ENCODE data around the gene DBNDD2.

DBNDD2 gene

DNA sequence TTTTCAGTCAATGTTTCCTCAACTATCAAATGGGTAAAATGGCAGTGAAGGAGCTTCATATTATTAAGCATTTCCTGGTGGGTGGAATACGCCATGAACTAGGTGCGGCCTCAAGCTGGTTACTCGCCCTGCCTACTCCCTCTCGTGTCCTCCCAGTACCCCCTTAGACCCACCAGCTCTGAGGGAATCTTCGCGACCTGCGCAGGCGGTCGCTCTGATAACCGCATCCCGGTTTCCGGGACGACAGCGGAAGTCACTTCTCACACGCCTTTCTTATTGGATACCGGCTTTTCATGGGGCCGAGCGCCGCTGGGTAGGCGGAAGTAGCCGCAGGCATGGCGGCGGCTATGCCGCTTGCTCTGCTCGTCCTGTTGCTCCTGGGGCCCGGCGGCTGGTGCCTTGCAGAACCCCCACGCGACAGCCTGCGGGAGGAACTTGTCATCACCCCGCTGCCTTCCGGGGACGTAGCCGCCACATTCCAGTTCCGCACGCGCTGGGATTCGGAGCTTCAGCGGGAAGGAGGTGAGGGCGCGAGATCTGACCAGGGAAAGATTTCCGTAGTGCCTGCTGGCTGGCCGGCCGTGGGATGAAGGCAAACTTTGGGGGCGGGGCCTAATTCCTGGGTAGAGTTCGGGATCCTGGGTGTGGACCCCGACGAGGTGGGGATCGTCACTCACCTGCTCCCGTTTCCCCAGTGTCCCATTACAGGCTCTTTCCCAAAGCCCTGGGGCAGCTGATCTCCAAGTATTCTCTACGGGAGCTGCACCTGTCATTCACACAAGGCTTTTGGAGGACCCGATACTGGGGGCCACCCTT lies 7.9 kb downstream of the DBNDD2 start, which contains the start of gene PIGT:
Gene PIGT, plus strand, starts transcription at position 320 of the 816 bp plus-strand sequence. Its CDS starts 16 bp downstream, at position 336.
- DNase-seq (ENCODE audit: low read depth): peak; percentile 81

DNA sequence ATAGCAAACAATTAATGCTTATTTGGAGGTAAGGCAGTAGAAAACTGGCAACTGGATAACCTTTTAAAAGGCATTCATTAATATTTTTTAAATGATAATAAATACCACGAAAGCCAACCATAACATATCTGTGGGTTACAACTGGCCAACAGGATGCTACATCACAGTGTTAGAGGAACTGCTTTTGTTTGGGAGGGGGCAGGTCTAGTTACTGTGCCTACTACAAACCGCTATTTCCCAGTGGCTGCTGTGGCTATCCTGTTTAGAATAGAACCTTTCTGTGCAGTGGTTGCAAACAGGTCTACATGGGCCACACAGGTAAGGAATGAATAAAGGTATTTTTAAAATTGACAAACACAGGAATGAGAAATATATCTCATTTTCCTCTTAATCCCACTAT lies 8.8 kb downstream of the DBNDD2 start:
- no peak for DNase-seq (ENCODE audit: low read depth)

DNA sequence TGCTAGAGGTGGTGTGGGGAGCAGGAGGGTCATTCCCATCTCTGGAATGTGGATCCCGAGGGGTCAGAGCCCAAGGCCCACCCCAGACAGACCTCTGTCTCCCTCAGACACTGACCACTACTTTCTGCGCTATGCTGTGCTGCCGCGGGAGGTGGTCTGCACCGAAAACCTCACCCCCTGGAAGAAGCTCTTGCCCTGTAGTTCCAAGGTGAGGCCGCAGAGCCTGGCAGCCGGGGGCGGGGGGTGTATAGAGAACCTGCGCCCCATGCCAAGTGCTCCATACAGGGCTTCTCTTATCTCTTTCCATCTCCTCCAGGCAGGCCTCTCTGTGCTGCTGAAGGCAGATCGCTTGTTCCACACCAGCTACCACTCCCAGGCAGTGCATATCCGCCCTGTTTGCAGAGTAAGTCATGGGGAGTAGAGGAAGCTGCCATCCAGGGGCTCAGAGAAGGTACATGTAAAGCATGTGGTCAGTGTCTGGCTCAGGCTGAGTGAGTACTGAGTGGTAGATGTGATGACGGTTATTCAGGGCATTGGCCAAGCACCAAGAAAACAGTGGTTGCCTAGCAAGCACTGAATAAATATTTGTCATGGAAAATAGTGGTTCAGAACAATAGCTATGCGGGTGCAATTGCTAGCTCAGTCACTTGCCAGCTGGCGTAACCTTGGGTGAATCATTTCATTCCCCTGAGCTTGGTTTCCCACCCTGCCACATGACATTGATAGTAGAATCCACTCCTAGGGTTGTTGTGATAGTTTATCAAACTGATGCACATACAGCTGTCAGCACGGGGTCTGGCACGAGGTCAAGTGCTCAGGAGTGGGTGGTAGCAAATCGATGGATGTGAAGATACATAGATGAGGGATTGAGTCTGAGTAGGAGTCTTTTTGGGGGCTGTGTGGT lies 11.4 kb downstream of the DBNDD2 start:
- peak; percentile 8 for DNase-seq (ENCODE audit: low read depth)

DNA sequence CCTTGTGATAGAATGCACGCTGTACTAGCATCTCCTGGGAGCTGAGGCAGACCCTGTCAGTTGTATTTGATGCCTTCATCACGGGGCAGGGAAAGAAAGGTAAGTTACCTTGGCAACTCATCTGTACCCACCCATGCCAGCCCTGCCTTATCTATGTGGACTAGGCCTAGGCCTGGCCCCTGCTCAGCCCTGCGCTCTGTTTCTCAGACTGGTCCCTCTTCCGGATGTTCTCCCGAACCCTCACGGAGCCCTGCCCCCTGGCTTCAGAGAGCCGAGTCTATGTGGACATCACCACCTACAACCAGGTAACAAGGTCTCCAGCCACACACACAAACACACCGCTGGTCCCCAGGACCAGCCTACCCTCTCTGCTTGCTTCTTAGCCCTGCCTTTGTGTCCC lies 12.0 kb downstream of the DBNDD2 start:
- no peak for DNase-seq (ENCODE audit: low read depth)

DNA sequence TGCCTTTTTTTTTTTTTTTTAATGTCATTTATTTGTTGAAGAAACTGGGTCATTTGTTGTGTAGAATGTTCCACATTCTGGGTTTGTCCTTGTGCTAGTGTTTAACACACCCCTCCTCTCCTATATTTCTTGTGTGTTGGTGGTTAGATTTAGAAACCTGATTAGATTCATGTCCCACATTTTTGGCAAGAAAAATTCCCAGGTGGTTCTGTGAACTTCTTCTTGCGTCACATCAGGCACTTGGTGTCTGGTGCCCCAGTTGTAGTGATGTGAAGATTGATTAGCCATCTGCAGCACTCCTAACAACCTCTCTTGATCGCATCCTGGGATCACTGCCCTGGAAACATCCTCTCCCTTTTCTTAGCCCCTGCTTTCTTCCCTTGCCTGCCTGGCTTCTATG lies 15.6 kb downstream of the DBNDD2 start:
- no peak for DNase-seq (ENCODE audit: low read depth)

DNA sequence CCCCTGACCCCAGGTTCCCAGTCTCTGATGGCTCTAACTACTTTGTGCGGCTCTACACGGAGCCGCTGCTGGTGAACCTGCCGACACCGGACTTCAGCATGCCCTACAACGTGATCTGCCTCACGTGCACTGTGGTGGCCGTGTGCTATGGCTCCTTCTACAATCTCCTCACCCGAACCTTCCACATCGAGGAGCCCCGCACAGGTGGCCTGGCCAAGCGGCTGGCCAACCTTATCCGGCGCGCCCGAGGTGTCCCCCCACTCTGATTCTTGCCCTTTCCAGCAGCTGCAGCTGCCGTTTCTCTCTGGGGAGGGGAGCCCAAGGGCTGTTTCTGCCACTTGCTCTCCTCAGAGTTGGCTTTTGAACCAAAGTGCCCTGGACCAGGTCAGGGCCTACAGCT lies 17.5 kb downstream of the DBNDD2 start:
- DNase-seq (ENCODE audit: low read depth): no peak

DNA sequence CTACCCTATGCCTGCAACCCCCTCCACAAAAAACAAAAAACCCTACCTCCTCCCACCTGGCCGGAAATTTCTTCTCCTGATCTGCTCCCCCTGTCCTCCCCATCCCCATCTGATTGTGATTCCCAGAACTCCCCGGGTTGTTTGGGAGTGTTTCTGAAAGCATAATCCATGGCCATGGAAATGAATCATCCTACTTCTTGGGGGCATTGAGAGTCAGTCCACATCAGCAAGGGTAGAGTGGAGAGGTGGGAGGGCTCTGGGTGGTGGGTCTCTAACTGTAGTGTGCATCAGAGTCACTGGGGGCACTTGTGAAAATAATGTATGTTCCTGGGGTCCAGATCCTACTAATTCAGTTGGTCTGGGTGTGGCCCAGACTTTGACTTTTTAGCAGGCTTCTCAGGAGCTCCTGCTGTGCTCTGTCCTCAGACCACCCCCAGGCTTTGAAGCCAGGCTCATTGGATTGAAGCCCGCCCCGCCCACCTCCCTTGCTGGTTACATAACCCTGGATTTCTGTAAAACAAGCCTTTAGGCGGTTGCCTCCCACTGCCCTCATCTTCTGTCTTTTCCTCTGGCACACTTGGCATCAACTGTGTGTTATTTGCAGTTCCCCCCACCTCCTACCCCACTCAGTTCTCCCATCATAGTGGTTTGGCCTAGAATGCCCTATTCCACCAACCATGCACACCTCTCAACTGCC lies 18.4 kb downstream of the DBNDD2 start:
- DNase-seq (ENCODE audit: low read depth): no peak

DNA sequence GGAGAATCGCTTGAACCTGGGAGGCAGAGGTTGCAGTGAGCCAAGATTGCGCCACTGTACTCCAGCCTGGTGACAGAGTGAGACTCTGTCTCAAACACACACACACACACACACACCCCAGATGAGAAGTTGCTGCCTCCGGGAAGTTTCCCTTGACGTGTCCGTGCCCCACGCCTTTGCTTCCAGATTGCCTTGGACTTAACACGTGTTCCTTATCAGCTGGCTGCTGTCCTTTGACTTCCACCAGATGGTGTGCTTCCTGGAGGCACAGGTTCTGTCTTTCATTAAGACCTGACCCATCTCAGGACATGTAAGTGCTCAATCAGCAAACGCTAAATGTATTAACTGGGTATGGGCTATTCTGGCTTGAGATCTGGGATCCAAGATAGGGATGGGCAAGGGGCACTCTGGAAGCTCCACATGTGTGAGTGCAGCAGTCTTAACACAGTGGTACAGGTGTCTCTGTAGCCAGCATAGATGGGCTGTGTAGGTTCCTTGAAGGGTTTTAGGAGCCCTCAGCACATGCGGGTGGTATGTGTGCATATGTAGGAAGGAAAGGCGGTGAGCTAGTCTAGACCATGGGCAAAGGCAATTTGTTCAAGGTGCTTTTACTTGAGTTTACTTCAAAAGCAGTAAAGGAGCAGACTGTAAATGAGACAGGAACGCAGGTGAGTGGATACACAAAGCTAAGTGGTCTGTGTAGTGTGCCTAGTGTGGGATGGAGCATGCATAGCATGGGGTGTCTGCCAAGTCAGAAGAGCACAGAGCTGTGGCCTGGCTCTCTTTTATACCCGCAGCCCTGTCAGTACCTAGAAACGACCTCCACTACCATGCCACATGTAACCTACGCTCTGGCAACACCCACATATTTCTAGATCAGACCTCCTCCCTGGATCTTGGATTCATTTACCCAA lies 19.4 kb downstream of the DBNDD2 start:
- no peak for DNase-seq (ENCODE audit: low read depth)

DNA sequence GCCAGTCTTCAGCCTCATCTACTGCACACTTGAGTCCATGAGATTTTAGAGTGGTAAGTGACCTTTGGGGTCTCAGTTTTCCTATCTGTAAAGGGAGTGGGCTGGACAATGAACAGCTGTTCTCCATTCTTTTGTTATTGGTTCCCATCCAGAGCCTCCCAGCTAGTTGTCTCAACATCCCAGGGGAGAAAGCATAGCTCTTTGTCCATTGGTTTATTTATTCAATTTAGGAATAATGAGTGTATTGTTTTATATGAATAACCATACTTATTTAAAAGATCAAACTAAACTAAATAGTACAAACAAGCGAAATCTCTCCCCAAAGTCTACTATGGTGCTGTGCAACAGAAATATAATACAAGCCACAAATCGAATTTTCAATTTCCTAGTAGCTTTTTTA lies 21.5 kb downstream of the DBNDD2 start:
- DNase-seq (ENCODE audit: low read depth): no peak

DNA sequence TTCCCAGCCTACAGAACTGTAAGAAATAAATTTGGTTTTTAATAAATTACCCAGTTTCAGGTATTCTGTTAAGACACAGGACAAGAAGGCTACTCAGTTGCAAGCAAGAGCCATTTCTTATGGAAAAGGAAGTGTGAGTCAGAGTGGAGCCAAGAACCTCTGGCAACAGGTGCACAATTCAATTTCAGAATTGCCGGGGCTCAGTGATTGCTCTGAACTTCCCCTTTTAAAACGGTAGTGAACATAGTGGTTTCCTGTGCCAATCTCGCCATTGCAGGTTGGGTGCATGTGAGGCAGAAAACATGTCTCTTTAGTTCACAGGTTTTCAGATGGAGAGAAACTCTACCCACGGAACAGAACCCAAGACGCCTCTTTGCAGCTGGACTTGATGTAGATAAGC lies 24.2 kb downstream of the DBNDD2 start:
- no peak for DNase-seq (ENCODE audit: low read depth)

DNA sequence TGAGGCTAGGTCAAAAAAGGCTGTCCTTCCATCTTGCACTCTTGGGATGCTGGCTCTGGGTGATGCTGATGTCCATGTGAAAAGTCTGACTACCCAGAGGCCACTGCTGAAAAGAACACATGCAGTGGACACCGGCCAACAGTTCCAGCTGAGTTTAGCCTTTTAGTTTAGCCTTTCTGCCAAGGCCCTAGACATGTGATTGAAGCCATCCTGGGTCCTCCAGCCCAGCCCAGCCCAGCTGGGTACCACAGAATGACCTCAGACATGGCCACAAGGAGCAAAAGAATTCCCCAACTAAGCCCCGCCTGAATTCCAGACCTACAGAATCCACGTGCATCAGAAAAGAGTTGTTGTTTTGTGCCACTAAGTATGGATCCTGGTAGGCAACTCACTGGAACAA lies 25.2 kb downstream of the DBNDD2 start:
- DNase-seq (ENCODE audit: low read depth): no peak

DNA sequence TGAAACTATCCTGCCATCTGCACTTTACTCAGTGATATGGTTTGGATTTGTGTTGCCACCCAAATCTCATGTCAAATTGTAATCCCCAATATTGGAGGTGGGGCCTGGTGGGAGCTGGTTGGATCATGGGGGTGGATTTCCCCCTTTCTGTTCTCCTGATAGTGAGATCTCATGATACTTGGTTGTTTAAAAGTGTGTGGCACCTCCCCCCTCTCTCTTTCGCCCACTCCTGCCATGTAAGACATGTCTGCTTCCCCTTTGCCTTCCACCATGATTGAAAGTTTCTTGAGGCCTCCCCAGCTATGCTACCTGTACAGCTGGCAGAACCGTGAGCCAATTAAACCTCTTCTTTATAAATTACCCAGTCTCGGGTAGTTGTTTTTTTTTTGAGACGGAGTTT lies 25.9 kb downstream of the DBNDD2 start:
- DNase-seq (ENCODE audit: low read depth): no peak

DNA sequence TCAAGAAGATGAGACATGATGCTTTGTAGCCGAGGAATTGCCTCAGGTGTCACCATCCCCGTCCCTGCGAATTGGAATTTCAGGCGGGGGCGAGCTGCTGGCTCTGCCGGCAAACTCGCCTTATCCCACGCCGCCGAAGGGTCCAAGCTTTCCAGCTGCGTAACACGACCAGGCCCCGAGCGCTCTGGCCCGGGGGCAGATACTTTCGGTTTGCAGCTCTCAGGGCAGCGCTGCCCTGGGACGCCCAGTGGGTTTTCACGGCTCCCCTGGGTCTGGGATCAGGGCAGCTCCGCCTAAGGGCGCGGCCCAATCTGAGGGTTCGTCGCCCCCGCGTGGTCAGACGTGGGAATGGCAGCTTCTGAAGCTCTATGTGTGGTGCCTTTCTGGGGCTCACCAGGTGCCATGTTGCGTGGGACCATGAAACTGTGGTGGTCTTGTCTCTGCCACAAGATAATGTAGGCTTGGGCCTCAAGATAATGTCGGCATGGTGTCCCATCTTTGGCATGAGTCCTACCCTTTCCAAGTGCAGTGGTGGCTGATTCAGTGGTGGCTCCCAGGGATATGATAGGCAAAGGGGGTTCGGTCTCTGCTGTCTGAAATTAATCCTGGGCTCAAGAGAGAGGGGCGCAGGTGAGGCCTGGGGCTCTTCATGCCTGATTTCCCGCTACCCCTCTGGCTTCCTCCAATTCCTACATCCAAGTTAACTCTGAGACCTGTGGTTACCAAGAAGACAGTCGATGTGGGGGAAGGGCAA lies 28.8 kb downstream of the DBNDD2 start:
- DNase-seq (ENCODE audit: low read depth): peak; percentile 80

DNA sequence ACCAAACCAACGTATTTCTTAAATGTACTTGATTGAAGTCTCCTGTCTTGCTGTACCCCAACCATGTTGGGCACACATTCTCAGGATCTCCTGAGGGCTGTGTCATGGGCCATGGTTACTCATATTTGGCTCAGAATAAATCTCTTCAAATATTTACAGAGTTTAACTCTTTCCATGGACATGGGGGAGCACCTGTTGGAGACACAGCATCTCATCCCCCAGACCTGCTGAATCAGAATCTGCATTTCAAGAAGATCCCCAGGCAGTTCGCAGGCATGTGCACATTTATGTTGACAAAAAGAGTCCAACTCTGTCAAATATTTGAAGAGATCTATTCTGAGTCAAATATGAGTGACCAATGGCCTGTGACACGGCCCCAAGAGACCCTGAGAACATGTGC lies 32.3 kb downstream of the DBNDD2 start:
- no peak for DNase-seq (ENCODE audit: low read depth)

DNA sequence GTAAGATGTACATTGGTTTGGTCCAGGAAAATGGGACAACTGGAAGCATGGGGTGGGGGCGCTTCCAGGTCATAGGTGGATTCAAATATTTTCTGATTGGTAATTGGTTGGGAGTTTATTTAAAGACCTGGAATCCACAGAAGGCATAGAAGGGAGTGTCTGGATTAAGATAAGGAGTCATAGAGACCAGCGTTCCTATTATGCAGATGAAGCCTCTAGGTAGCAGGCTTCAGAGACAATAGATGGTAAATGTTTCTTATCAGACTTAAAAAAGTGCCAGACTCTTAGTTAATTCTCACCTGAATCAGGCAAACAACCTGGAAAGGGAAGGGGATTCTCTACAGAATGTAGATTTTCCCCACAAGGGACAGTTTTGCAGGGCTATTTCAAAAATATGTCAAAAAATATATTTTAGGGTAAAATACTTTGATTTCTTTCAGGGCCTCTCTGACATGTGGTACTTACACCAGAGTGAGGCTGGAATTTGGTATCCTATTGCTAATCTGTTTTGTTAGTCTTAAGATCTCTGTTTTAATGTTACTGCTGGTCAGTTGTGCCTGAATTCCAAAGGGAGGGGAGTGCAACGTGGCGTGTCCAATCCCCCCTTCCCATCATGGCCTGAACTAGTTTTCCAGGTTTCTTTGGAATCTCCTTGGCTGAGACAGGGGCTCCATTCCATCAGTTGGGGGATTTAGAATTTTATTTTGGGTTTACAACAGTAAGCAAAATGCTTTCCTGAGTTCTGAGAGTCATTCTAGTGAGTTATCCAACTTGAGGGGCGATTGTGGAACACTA lies 33.0 kb downstream of the DBNDD2 start:
- no peak for DNase-seq (ENCODE audit: low read depth)

DNA sequence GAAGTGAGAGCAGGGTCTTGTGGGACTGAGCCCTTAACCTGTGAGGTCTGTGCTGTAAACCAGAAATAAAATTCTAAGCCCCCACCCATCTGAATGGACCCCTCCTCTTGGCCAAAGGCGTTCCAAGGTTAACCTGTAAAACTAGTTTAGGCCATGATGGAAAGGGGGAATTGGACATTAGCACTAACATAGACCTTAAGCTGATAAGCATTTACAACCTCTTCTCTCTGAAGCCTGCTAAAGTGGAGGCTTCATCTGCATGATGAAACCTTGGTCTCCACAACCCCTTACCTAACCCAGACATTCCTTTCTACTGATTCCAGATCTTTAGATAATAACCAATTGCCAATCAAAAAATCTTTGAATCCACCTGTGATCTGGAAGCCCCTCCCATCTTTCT lies 33.7 kb downstream of the DBNDD2 start:
- DNase-seq (ENCODE audit: low read depth): no peak

DNA sequence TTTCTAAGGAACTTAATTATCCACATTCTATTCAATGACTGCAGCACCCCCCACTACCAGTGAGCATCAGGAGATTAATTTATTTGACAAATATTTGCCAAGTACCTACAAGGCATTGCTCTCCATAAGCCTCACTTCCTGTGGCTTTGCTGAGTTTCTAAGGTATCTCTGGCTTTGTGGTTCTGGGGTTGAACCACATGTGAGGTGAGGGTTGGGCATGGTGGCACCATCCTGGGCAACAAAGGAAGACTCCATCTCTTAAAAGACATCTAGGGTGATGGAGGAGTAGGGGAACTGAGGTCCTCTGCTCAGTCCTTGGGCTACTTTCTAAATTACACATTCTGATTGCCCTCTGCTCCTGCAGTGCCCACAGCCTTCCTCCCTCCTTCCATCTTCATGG lies 36.0 kb downstream of the DBNDD2 start:
- DNase-seq (ENCODE audit: low read depth): no peak

DNA sequence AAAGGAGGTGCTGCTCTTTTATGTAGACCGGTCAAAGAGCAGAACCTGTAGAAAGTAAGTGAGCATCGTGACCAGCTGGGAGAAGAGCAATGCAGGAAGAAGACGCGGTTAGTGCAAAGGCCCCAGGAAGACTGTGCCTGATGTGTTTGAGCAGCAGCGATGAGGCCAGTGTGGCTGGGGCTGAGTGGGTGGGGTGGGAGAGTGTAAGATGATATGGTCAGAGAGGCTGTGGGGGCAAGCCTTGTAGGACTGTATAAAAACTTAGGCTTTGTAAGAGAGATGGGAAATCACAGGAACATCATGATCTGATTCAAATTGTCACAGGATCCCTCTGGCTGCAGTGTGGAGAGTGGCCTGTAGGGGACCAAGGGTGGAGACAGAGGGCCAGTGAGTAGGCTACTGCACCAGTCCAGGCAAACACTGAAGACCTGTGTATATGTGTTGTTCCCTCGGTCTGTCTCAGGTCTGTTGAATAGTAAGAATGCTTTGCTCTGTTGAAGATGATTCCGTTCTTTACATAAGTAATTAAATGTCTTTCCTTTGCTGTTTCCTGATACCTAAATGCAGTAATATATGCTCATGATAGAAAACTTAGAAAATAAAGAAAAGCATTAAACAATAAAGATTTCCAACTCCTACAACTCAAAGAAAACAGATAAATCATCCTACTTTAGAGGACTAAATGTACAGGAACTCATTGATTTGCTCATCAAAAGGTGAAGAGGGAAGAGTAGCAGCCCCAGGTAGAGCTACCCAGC lies 37.9 kb downstream of the DBNDD2 start:
- DNase-seq (ENCODE audit: low read depth): peak; percentile 26

DNA sequence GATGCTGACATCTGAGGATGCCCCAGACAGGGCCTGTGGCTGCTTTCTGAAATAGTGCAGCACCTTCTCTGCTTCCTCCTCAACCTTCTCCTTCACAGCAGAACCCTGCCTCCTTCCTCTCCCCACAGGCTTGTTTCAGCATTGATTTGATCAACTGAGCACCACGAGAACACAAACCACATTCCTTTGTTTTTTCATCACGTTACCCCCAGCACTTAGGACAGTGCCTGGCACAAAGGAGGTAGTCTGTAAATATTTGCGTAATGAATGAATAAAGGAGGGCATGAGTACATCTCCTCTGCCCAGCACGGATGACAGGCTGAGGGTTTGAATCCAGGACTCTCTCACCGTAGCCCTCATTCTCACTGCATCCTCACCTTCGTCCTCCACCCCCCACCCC lies 40.2 kb downstream of the DBNDD2 start:
- DNase-seq (ENCODE audit: low read depth): no peak

All from activated T-cell treated with anti-CD3 and anti-CD28 coated beads for 48 hours (primary cell).